DMS153 treated with DMSO at 0.1 percent for 48 hours (cell line): ENCODE results near the gene SLCO2A1.
"Not testable (repeated sequence)": the region's sequence is repeated elsewhere in the genome, so short reads cannot be mapped to it uniquely, and the experiment has no call there.

Experiments
- DNase-seq: peaks from one replicate; lab custom pipeline; 2025; ENCODE audit not compliant: unreplicated experiment; lab: John Stamatoyannopoulos, UW

Gene SLCO2A1

GRCh38 chr3:134029734-134030378 is at the start of gene SLCO2A1:
TSS of gene SLCO2A1 (minus strand) at chr3:134029925. CDS start at chr3:134029802, 123 bp downstream.
- no peak for DNase-seq

- DNase-seq: no peak
Observed at GRCh38 chr3:134079111-134079547, 49.4 kb upstream of the SLCO2A1 start.

GRCh38 chr3:134078169-134078831 is 48.6 kb upstream of the SLCO2A1 start:
- DNase-seq: no peak

- DNase-seq: no peak
Observed at GRCh38 chr3:134077649-134078161, 48.0 kb upstream of the SLCO2A1 start.

DNA sequence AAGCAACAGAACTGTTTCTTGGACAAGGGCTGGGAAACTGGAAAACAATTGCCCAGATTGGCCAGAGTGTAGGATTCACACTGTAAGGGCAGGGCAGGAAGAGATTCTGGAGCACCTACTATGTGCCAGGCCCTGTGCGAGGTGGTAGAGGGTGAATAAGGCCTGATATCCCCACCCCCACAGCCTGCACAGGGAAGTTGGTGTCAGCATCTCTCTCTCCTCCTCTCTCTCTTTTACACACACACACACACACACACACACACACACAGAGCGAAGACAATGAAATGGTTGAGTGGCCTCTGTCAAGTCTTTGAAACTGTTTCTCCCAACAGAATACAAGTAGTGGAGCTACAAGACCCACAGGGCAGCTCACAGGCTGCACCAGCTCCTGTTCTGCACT is 47.1 kb upstream of the SLCO2A1 start:
- no peak for DNase-seq

- no peak for DNase-seq
Observed at GRCh38 chr3:134075846-134076245, 46.1 kb upstream of the SLCO2A1 start.

- no peak for DNase-seq
Observed at GRCh38 chr3:134075568-134075825, 45.8 kb upstream of the SLCO2A1 start.

GRCh38 chr3:134074790-134075567 is 45.3 kb upstream of the SLCO2A1 start:
- DNase-seq: no peak

- DNase-seq: no peak
Observed at GRCh38 chr3:134074001-134074789, 44.5 kb upstream of the SLCO2A1 start.

- DNase-seq: no peak
Observed at GRCh38 chr3:134073583-134073945, 43.8 kb upstream of the SLCO2A1 start.

- no peak for DNase-seq
Observed at GRCh38 chr3:134072881-134073582, 43.3 kb upstream of the SLCO2A1 start.

DNA sequence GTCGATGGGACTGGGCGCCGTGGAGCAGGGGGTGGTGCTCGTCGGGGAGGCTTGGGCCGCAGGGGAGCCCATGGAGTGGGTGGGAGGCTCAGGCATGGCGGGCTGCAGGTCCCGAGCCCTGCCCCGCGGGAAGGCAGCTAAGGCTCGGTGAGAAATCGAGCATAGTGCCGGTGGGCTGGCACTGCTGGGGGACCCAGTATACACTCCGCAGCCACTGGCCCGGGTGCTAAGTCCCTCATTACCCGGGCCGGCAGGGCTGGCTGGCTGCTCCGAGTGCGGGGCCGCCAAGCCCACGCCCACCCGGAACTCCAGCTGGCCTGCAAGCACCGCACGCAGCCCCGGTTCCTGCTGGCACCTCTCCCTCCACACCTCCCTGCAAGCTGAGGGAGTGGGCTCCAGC is 40.6 kb upstream of the SLCO2A1 start:
- not testable (repeated sequence) for DNase-seq

DNA sequence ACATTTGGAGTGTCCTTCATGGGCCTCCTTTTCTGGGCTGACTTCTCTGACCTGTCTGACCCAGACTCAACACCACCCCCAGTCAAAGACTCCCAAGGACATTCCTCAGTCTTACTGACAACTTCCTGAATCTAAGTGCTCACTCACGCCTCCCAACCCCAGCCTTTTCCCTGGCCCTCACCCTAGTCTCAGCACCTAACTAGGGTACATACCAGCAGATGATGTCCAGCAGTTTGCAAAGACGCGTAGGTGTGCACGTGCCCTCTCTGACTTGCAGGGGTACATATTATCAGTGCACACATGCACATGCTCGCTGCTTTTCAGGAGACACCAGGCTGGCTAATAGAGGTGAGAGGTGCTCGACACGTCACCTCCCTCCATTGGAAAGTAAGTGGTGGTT is 38.7 kb upstream of the SLCO2A1 start:
- DNase-seq: no peak

- DNase-seq: no peak
Observed at GRCh38 chr3:134067531-134068161, 37.9 kb upstream of the SLCO2A1 start.

DNA sequence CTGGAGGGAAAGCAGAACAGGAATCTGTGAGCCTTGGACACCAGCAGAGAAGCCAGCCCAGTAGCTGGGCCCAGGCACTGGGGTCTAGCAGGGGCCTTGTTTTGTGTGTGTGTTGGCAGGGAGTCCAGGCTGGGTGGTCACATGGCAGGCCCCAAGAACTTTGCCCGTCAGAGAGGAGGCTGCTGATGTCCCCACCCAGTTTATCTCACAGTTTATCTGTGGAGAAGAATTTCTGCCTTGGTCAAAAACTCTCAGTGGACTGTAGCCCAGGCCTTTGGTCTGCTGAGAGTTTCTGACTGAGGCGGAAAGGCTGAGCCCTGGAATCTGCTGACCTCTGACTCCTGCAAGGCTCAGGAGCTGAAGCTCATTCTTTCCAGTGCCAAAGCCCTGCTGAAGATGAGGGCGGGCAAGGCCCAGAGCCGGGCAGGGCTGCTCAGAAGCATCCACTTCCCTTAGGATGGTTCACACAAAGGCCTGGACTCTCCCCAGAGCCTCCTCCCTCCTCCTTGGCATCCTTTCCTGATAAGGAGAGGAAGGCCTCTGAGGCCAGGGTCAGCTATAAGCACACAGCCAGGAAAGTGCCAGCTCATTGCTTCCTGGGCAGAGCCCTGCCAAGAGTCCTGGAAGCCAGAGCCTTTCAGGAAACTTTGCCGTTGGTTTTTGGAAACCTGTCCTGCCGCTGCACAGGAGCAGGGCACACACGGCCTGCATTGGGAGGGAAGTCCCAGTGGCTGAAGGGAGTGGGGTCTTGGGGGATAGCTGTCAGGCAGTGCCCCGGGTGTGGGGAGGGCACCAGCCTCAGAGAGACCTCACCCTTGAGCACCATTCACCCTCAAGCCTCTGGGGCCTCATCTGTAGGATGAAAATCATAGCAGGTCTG is 37.2 kb upstream of the SLCO2A1 start:
- no peak for DNase-seq

DNA sequence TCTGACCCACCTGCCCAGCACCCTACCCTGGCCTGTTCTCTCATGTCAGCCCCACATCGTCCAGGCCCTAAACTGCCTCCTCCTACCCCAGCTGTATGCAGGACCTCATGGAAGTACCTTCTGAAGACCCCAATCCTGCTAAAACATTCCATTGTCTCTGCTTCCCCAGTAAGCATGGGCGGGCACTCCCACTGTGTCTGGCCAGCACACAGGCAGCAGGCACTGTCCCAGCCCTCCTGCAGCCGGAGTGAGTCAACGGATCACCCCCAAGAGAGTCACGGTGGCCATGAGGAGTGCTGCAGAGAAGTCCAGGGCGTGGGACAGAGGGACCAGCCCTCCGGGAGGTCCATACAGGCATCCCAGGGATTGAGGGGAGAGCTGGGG is 36.4 kb upstream of the SLCO2A1 start:
- DNase-seq: no peak

DNA sequence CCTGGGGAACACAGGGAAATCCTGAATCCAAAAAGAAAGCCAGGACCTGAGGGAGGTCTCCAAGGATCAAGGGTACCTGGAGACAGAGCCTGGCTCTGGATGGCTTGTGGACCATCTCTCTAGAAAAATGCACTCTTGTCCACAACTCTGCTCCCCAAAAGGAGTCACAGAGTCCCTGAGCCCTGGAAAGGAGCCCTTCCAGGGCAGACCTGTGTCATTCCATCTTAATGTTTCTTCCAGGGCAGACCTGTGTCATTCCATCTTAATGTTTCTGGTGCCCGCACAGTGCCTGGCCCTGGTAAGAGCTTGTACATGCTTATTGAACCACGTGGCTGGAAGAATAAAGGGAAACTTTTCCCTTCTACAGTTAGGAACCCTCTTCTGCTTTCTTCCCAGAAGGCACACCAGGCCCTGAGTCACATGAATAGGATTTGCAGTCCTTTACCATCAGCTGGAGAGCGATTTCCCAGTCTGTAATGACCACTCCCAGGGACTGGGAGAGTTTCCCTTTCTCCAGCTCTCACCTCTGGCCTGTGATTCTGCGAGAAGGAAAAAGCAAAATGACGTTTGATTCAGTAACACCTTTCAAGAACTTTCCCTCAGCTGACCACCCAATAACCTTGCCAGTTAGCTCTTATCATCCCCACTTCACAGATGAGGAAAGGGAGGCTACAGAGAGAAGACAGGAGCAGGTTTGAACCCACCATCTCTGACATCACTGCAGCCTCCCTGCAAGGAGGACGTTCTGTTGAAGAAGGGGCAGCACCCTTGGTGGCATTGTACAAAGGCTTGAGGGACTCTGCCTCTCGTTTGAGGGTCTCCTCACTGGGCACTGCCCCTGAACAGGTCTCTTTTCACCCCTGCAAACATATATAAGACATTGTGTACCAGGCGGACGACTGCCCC is 35.8 kb upstream of the SLCO2A1 start:
- no peak for DNase-seq

DNA sequence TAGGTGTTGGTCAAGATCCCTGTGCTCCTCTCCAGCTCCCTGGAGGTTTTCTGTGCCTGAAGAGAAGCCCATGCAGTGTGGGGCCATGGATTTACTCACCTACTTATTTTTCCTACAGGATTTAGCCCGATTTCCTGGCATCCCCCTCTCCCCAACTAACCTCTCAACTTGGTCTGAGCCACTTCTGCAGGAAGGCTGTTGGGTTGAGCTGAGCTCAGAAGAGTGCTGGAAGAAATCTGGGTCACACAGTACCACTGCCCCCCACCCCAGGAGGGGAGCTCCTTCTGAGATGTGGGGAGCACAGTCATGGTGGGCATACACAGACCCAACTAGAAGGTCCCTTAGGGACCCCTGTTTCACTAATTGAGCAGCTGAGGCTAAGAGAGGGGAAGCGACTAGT is 34.4 kb upstream of the SLCO2A1 start:
- DNase-seq: no peak
